Stimulated activated CD8-positive, alpha-beta memory T cell treated with anti-CD3 and anti-CD28 coated beads, Interleukin-15, amount 100 ng/mL, for 24 hours (primary cell): ENCODE results near the gene SPPL2A.
"Not testable (repeated sequence)": the region's sequence is repeated elsewhere in the genome, so short reads cannot be mapped to it uniquely, and the experiment has no call there.

Experiments used
- DNase-seq: peaks from one replicate; pipeline ENCODE4 v3.0.0-alpha.2; 2020; ENCODE audit warnings: low read depth

Gene SPPL2A

GRCh38 chr15:50765195-50765967 lies at the start of gene SPPL2A:
TSS of gene SPPL2A (minus strand) at chr15:50765706. CDS start at chr15:50765533, 173 bp downstream.
- peak; percentile 69 for DNase-seq

- DNase-seq = no peak
These were observed 49.1 kb upstream of the SPPL2A start for GRCh38 chr15:50814634-50815033.

GRCh38 chr15:50813865-50814264 lies 48.4 kb upstream of the SPPL2A start:
- DNase-seq = no peak

- no peak for DNase-seq
These were observed 47.6 kb upstream of the SPPL2A start for GRCh38 chr15:50813089-50813488.

DNA sequence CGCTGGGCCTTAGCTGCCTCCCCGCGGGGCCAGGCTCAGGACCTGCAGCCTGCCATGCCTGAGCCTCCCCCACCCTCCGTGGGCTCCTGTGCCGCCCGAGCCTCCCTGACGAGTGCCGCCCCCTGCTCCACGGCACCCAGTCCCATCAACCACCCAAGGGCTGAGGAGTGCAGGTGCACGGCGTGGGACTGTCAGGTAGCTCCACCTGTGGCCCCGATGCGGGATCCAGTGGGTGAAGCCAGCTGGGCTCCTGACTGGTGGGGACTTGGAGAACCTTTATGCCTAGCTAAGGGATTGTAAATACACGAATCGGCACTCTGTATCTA lies 46.6 kb upstream of the SPPL2A start:
- DNase-seq = not testable (repeated sequence)

DNA sequence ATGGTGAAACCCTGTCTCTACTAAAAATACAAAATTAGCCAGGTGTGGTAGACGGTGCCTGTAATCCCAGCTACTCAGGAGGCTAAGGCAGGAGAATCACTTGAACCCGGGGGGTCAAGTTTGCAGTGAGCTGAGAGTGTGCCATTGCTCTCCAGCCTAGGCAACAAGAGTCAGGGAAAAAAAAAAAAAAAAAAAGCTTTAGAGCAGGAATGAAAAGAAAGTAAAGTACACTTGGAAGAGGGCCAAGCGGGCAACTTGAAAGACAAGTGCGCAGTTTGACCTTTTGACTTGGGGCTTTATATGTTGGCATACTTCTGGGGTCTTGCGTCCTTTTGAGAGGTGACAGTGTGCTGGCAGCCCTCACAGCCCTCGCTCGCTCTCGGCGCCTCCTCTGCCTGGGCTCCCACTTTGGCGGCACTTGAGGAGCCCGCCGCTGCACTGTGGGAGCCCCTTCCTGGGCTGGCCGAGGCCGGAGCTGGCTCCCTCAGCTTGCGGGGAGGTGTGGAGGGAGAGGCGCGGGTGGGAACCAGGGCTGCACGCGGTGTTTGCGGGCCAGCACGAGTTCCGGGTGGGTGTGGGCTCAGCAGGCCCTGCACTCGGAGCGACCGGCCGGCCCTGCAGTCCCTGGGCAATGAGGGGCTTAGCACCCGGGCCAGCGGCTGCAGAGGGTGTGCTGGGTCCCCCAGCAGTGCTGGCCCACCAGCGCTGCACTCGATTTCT lies 46.1 kb upstream of the SPPL2A start:
- not testable (repeated sequence) for DNase-seq

- DNase-seq = no peak
These were observed 44.6 kb upstream of the SPPL2A start for GRCh38 chr15:50810128-50810527.

GRCh38 chr15:50808728-50809127 lies 43.2 kb upstream of the SPPL2A start:
- no peak for DNase-seq

DNA sequence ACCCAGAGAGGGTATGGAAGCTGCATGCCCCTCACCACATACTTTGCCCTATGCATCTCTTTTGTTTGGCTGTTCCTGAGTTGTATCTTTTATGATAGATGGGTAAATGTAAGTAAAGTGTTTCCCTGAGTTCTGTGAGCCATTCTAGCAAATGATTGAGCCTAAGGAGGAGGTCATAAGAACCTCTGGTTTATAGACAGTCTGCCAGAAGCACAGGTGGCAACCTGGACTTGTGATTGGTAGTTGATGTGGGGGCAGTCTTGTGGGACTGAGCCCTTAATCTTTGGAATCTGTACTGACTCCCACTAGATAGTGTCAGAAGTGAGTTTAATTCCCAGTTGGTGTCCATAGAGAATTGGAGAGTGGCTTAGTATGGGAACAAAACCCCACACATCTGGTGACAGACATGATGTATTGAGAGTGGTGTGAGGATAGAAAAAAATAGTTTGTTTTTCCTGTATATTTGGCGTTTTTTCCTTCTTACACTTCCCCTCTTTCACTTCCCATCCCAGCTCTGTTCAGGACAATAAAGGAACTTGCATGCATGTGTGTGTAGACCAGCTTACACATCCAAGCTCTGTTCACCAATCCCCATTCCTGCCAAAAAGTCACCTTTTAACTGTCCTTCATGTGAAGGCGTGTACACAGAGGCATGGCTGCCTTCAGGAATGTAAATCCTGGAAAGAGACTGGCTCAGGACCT lies 38.1 kb upstream of the SPPL2A start:
- DNase-seq = no peak

GRCh38 chr15:50800715-50801114 lies 35.2 kb upstream of the SPPL2A start:
- DNase-seq = no peak

DNA sequence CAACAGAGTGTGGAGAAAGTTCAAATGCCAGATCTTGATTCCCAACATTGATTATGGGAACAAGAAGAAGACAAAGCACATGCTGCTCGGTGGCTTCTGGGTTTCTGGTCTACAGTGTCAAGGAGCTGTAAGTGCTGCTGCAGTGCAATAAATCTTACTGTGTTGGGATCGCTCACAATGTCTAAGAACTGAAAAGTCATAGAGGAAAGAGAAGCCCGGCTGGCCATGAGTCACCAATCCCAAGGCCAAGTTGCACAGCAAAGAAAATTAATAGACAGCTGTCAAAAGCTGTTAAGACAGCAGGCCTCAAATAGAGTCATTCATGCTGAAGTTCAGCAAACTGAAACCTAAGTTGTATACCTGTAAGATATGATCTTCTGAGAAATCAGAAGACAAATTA lies 33.2 kb upstream of the SPPL2A start:
- no peak for DNase-seq

DNA sequence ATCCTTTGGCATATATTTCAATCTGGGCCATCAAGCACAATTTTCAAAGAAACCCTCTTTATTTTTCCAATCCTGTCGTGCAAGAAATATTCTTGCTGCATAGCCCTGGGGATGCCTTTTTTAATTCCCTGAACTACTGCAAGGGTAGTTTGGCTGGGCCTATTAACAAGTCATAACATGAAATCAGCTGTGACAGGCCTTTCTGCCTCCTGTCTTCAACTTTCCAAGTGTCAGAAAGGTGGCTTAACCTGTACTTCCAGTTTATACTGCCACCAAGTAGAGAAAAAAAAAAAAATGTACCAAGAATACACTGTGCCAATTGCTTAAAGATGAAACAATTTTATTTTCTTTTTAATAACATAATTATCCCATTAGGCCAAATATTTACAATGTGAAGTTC lies 32.4 kb upstream of the SPPL2A start:
- DNase-seq = no peak

- DNase-seq = no peak
These were observed 26.0 kb upstream of the SPPL2A start for GRCh38 chr15:50791486-50791885.

GRCh38 chr15:50790778-50791453 lies 25.4 kb upstream of the SPPL2A start:
- DNase-seq = no peak

GRCh38 chr15:50786871-50787270 lies 21.4 kb upstream of the SPPL2A start:
- no peak for DNase-seq

DNA sequence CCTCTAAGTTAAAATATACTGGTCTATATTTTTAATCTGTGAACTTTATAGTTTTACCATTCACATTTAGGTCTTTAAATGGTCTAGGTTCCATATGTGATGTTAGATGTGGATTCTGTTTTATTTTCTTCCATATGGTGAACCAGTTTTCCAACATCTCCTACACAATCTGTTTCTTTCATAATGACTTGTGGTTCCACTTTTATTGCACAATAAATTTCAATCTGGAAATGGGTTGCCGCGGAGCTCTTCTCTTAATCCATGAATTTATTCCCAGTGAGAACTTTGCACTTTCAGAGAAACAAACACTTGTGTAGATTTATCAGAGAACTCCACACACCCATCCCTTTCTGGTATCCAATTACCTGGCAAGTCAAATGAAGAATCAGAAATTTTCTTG lies 20.9 kb upstream of the SPPL2A start:
- DNase-seq = no peak

GRCh38 chr15:50783895-50784294 lies 18.4 kb upstream of the SPPL2A start:
- no peak for DNase-seq

DNA sequence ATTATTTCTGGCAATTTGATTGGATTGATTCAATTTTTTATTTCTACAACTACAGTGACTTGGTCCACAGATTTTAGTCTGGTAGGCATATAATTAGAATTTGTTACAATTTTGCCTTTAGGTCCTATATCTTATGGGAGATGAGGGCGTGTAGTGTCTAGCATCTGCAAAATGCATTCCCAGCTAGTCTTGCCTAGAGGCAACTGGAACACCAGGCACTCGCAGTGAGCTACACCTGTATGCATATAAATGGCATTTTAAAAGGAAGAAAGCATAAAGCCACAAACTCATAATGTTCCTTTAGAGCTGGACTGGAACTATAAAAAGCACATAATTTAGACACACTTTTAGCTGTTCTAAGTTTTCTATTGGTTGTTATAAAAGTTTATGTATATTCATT lies 17.9 kb upstream of the SPPL2A start:
- no peak for DNase-seq

- DNase-seq = no peak
These were observed 12.6 kb upstream of the SPPL2A start for GRCh38 chr15:50778086-50778485.

DNA sequence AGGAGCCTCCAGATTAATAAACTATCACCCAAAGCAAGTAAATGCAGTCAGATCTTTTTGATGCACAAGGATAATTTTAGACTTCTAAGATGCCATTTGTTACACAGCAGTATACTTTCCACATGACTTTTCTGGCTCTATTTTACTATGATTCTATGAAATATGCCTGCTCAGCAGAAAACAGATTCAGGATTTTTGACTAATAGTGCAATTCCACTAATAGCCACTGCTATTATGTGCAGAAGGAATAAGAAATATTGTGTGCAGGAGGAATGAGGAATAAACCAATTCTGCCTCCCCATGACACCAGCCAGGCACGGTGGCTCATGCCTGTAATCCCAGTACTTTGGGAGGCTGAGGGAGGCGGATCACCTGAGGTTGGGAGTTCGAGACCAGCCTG lies 11.5 kb upstream of the SPPL2A start:
- DNase-seq = no peak

- DNase-seq = no peak
These were observed 8.9 kb upstream of the SPPL2A start for GRCh38 chr15:50774450-50774849.

DNA sequence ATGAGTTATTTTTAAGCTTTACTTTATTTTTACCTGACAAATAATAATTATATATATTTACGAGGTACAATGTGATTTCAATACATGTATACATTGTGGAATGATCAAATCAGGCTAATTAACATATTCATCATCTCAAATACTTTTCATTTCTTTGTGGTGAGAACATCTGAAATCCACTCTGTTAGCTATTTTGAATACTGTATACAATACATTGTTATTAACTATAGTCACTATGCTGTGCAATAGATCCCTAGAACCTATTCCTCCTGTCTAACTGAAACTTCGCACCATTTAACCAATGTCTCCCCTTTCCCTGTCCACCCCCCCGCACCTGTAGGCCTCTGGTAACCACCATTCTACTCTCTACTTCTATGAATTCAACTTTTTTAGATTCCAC lies 7.9 kb upstream of the SPPL2A start:
- DNase-seq = no peak
